NT2/D1 (cell line): ENCODE data around the gene CEACAM21.

ENCODE experiments used
- SUZ12 ChIP-seq: IDR thresholded peaks from 2 replicates; pipeline ENCODE4 v1.6.1; 2011; ENCODE audit not compliant: insufficient read length, insufficient read depth; ENCODE audit errors: extremely low read depth
- YY1 ChIP-seq: IDR thresholded peaks from 2 replicates; pipeline ENCODE4 v1.6.1; 2011; ENCODE audit not compliant: insufficient read length, insufficient read depth
- ZNF274 ChIP-seq: IDR thresholded peaks from 2 replicates; pipeline ENCODE4 v1.6.1; 2011; ENCODE audit warnings: mild to moderate bottlenecking, low read depth, low read length

DNA sequence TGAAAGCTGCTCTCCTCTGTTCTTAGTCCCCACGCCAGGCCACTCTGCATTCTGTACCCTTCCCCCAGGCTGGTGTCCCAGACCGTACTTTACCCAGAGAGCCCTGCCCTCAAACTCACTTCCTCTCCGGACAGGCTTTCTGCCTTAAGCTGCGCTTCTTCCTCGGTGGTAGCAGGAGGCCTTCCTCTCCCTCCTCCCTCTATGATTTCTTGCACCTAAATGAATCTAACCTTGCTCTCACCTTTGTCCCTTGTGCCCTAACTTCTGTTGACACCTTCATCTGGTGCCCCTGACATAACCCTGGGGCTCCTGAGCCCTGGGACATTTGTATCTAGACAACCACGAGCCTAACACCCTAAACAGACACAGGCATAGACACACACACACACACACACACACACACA, 29.6 kb upstream of the CEACAM21 start:
- TF ChIP-seq ZNF274 (no peak), YY1 (no peak), SUZ12 (no peak)
